GM13977 (cell line): ENCODE results near the gene CCDC33.

Source experiments
- DNase-seq: peaks from one replicate; pipeline ENCODE4 v3.0.0; 2012; ENCODE audit warnings: low spot score
- CTCF ChIP-seq: IDR thresholded peaks from 2 replicates; pipeline ENCODE4 v1.5.1; 2012; ENCODE audit warnings: mild to moderate bottlenecking, control low read depth; ENCODE audit not compliant: insufficient read depth; ENCODE audit errors: extremely low read depth, missing control alignments
- in situ Hi-C: fragments of 300-500 bp; cut with MboI; formaldehyde crosslinking; loops from one replicate; pipeline ENCODE4 v1.12.0; 2022; ENCODE audit warnings: low sequenced_read_pairs, low pct_unique_long_range_greater_than_20kb, mixed read lengths, inconsistent platforms; ENCODE audit not compliant: unreplicated experiment

CCDC33 gene

DNA sequence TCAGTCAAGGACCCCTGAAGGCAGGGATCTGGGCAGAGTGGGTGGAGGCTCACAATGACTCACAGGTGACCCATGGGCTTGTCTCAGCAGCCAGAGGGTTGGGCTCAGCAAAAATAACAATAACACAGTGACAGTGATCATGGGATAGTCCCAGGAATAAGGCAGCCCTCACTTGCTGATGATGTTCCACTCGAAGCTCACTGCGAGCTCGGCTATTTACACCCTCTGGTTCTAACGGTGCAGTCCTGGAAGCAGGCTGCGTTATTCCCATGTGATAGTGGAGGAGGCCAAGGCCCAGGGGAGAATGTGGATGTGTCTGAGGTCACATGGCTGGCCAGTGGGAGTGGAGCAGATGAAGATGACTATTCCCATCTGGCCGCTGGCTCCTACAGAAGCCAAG lies 16.2 kb downstream of the CCDC33 start:
- in situ Hi-C loops, result no loop called here
- no peak for DNase-seq

DNA sequence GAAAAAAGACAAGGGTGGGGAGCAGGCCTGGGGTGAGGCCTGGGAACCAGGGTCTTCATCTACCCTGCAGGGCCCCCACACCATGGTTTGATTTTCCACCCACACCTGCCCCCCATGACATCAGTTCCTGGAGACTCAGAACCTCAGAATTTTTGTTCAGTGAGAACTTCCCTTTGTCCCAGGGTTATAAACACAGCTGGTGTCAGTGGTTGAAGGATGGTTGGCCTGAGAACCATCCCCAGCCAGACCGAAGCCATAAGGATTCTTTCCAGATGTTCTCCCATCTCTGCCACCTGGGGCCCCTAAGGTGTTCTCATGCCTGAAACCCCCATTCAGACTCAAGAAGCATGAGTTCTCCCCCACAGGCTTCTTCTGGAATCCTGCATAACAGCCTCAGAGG lies 16.6 kb downstream of the CCDC33 start:
- in situ Hi-C loops, result no loop called here
- TF ChIP-seq CTCF, result no peak
- DNase-seq, result no peak

More for the DNA sequence above, 16.2 kb downstream of the CCDC33 start:
- TF ChIP-seq CTCF, result no peak

GRCh38 chr15:74253211-74253921 lies 17.2 kb downstream of the CCDC33 start:
- no peak for DNase-seq
- no peak for TF ChIP-seq CTCF
- in situ Hi-C loops, result no loop called here

DNA sequence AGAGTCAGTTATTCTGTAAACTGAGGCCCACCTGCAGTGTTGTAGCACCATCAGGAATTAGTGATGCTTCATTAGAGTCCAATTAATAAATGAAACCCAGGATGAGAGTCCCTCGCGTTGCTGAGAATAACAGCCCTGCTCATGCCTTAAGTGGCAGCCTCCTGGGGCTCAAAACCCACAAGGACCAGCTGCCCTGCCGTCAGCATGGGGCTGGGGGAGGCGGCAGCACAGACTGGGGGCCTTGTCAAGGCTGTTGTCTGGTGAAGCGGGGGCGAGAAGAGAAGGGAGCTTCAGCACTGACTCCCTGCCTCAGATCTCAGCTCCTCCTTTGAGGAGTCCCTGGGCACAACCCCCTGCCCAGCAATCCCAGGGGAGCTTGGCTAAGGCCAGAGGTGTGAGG lies 21.0 kb downstream of the CCDC33 start:
- no peak for DNase-seq
- TF ChIP-seq CTCF, result no peak
- in situ Hi-C loops, result no loop called here

DNA sequence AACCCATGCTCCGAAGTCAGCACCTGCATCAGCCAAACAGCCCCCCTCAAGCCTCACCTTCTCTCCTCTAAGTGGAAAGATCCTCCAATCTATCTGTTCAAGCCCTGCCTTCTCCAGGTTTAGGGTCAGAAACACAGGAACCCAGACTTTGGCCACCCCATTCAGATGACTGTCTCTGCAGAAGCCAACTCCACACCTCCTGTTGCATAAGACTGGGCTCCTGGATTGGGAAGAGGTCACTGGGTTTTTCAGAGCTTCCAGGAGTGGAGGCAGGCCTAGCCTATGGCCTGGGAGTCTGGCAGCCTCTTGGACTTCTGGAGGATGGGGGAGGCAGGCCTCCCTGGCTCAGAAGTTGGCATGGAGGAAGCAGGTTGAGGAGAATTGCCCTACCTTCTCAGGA lies 21.5 kb downstream of the CCDC33 start:
- TF ChIP-seq CTCF, result no peak
- no peak for DNase-seq
- in situ Hi-C loops, result no loop called here

GRCh38 chr15:74258456-74259291 lies 22.5 kb downstream of the CCDC33 start:
- no peak for TF ChIP-seq CTCF
- in situ Hi-C loops, result no loop called here
- no peak for DNase-seq
